ENCODE results near the gene PTK6. TPM values are rescaled to one million over a fixed set of nuclear protein-coding genes. Genes with fewer than 3 reads are reported as not detected.
A peak's percentile ranks its signal among the peaks of the same experiment; 100 is the strongest.

Gene PTK6
- total and polyA plus RNA-seq, 8 donors: 0.61 to 4.5 (median 1.2) TPM

DNA sequence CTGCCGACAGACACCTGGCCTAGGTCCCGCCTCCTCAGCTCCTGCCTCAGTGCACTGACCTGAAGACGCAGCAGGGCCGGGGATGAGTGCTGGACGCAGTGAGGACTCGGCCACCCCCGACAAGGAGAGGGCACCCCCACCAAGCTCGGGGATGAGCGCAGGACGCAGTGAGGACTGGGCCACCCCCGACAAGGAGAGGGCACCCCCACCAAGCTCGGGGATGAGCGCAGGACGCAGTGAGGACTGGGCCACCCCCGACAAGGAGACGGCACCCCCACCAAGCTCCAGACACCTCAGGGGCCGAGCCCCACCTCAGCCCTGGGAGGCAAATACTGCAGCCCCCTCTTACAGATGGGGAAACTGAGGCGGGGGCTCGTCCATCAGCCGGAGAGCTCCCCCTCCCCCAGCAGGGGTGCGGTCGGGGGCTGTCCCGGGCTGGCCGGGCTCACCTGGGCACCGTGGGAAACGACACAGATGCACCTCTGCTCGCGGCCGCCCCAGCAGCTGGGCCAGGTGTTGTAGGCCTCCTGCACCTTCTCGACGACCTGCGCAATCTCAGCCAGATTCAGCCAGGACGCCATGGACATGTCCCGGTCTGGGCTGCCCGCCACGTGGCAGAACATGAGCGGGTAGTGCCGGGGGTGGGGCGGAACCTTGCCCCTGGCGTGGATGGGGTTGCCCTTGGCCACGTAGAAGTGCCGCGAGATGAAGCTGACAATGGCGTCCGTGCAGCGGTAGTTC, 29.4 kb upstream of the PTK6 start:
- H3K27ac ChIP-seq: no peak overlapping the region
- no peaks in the 10 kb centered on the region for H3K4me1 ChIP-seq
- TF ChIP-seq, protein P1, sequence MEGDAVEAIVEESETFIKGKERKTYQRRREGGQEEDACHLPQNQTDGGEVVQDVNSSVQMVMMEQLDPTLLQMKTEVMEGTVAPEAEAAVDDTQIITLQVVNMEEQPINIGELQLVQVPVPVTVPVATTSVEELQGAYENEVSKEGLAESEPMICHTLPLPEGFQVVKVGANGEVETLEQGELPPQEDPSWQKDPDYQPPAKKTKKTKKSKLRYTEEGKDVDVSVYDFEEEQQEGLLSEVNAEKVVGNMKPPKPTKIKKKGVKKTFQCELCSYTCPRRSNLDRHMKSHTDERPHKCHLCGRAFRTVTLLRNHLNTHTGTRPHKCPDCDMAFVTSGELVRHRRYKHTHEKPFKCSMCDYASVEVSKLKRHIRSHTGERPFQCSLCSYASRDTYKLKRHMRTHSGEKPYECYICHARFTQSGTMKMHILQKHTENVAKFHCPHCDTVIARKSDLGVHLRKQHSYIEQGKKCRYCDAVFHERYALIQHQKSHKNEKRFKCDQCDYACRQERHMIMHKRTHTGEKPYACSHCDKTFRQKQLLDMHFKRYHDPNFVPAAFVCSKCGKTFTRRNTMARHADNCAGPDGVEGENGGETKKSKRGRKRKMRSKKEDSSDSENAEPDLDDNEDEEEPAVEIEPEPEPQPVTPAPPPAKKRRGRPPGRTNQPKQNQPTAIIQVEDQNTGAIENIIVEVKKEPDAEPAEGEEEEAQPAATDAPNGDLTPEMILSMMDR (IDR thresholded peaks at IDR 0.05): no peak
- no peak overlapping the region for H3K4me3 ChIP-seq
- H3K27me3 ChIP-seq: no peaks in the 10 kb centered on the region
- FAIRE-seq (no peak), DNase-seq (peak in 3 of 6 donors; percentile 48 to 74 (median 58)), ATAC-seq (peak in 3 of 4 donors; percentile 31 to 55 (median 43))
- H3K36me3 ChIP-seq: peaks cover 0 to 16% (median 0%) of the 10 kb centered on the region in 3 donors
- intact Hi-C loops (cut with DNase I): no loop called here
- WGBS, 2 donors: 68 to 73% methylated on average over 43 to 46 of the region's 46 CpGs
- no peaks in the 10 kb centered on the region for H3K9me3 ChIP-seq

DNA sequence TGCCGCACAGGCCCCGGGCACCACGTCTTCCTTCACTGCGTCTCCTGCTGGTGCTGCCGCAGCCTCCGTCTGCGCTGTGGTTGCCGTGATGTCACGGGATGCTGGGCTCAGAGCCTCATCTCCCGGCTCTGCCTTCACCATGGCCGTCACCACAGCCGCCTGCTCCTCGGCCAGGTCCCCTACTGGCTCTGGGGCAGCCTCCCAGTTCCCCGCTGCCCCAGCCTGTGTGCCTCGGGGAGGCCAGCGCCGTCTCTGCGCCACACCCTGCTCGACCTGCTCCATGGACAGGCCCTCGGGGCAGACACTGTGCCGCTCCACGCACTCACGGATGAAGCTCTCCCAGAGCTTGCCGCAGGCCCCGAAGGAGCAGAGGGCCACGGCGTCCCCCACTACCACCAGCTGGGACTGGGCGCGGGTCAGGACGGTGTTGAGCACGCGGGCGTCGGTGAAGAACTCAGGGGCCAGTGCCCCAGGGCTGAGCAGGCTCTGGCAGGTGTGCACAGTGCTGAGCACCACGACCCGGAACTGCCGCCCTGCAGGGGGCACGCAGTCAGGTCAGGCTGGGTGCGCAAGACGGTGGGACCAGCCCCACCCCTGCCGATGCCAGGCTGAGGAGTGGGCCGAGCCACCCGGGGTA, 28.6 kb upstream of the PTK6 start:
- WGBS, 2 donors: 95 to 96% methylated on average over 43 of the region's 43 CpGs
- ATAC-seq (no peak), DNase-seq (no peak), FAIRE-seq (no peak)
- TF ChIP-seq, protein P1 (IDR thresholded peaks at IDR 0.05): no peak
- Histone ChIP-seq H3K36me3 (peaks cover 0 to 20% (median 0%) of the 10 kb centered on the region in 3 donors), H3K4me1 (no peaks in the 10 kb centered on the region), H3K27me3 (no peaks in the 10 kb centered on the region), H3K4me3 (no peak overlapping the region), H3K9me3 (no peaks in the 10 kb centered on the region), H3K27ac (no peak overlapping the region)
- intact Hi-C loops (cut with DNase I): no loop called here

DNA sequence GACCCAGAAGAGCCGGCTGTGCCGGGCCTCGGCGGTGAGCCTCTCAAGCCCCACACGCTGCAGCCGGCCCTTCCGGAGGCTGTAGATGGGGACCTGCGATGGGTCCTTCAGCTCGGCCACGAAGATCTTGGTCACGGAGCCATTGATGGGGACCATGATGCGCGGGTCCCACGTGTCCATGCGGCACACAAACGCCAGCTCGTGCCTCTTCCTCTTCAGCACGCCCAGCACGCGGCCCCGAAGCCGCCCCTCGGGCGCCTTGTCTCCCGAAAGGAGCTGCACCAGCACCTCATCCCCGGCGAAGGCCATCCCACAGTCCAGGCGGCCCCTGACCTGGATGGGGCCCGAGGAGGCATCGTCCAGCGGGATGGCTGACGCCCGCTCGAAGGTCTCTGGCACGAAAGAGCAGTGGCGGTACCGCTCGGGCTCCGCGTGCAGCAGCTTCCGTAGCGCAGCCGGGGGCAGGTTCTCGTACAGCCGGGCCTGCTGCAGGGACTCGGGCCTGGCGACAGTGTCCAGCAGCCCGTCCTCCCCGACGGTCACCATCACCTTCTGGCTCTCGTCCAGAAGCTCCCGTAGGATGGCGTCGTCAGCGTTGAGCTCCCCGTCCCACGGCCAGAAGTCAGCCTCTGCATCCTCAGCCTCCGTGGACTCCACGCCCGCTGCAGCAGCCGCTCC, 28.0 kb upstream of the PTK6 start:
- no peak for FAIRE-seq
- intact Hi-C loops (cut with DNase I): no loop called here
- Histone ChIP-seq H3K9me3 (no peaks in the 10 kb centered on the region), H3K4me1 (no peaks in the 10 kb centered on the region), H3K27me3 (no peaks in the 10 kb centered on the region), H3K27ac (no peak overlapping the region), H3K4me3 (no peak overlapping the region), H3K36me3 (peaks cover 0 to 26% (median 0%) of the 10 kb centered on the region in 3 donors)
- 95 to 97% methylated on average over 58 to 61 of the region's 61 CpGs for WGBS, 2 donors
- TF ChIP-seq, protein P1 (IDR thresholded peaks at IDR 0.05): no peak
- no peak for ATAC-seq
- peak in 1 of 6 donors; percentile 76 for DNase-seq

DNA sequence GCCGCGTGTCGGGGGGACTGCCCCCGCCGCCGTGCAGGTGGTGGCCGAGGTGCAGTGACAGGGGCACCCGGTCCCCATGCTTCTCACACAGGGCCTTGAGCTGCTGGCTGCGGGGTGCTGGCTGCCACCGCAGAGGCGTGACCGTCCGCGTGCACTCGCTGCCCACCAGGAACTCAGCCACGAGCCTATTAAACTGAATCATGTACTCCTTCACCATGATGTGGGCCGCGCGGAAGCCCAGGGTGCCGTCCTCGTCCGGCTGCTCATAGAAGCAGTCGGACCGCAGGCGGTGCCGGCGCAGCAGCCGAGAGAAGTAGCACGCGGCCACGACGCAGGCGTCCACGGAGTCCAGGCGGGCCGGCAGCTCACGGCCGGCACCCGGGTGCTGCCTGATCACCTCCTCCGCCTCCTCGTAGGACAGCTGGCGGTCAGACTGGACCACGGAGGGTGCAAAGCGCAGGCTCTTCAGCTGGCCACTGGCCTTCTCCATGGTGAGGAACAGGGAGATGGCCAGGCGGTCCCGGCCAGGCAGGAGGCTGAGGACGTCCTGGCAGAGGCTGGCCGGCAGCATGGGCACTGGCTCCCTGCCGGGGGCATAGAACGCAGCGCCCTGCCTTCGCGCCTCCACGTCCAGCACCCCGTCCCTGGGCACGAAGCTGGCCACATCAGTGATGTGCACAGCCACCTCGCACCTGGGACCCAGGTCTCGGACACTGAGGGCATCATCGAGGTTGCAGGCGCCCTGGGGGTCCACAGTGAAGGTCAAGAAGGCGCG, 27.0 kb upstream of the PTK6 start:
- Histone ChIP-seq H3K36me3 (peaks cover 0 to 31% (median 0%) of the 10 kb centered on the region in 3 donors), H3K4me3 (no peak overlapping the region), H3K27me3 (no peaks in the 10 kb centered on the region), H3K4me1 (no peaks in the 10 kb centered on the region), H3K9me3 (no peaks in the 10 kb centered on the region), H3K27ac (no peak overlapping the region)
- WGBS, 2 donors: 95% methylated on average over 62 of the region's 62 CpGs
- FAIRE-seq: no peak
- TF ChIP-seq, protein P1 (IDR thresholded peaks at IDR 0.05): no peak
- ATAC-seq: no peak
- intact Hi-C loops (cut with DNase I): no loop called here
- peak in 1 of 6 donors; percentile 73 for DNase-seq
